Kidney (tissue), 14 donors: ENCODE data around the gene GPR119. TPM values are rescaled to one million over a fixed set of nuclear protein-coding genes. Genes with fewer than 3 reads are reported as not detected.
"Not testable (repeated sequence)": the region's sequence is repeated elsewhere in the genome, so short reads cannot be mapped to it uniquely, and the experiment has no call there.

ENCODE experiments used
- DNase-seq, 5 donors: peaks; one replicate each; pipeline ENCODE4 v3.0.0-alpha.2; 2013 to 2020
- FAIRE-seq: peaks from 2 replicates; lab custom pipeline; 2012; peaks lifted over from hg19 to GRCh38; lab: Jason Lieb, UNC
- H3K27ac ChIP-seq, 2 donors: one replicate each; pipeline ENCODE4 v1.7.0; 2013; ENCODE audit warnings: low read depth in 2 of 2, low read length in 2 of 2, inconsistent platforms in 1 of 2
- H3K27me3 ChIP-seq: one replicate; pipeline ENCODE4 v1.7.1; 2013; ENCODE audit warnings: low read length, inconsistent platforms; ENCODE audit not compliant: control insufficient read depth, insufficient read depth
- H3K36me3 ChIP-seq, 3 donors: one replicate each; pipeline versions ENCODE4 v1.7.0 to v1.7.1; 2013; ENCODE audit warnings: low read length in 3 of 3, control low read depth in 1 of 3, inconsistent platforms in 1 of 3; ENCODE audit not compliant: insufficient read depth in 3 of 3, control insufficient read depth in 2 of 3
- H3K4me1 ChIP-seq, 3 donors: one replicate each; pipeline versions ENCODE4 v1.7.0 to v1.7.1; 2013; ENCODE audit warnings: low read length in 3 of 3, inconsistent platforms in 1 of 3, low read depth in 1 of 3; ENCODE audit not compliant: control insufficient read depth in 2 of 3, insufficient read depth in 2 of 3
- H3K4me3 ChIP-seq, 3 donors: one replicate each; pipeline versions ENCODE4 v1.7.0 to v1.8.1; 2013; ENCODE audit warnings: low read length in 3 of 3, control low read depth in 1 of 3, inconsistent platforms in 1 of 3
- H3K9ac ChIP-seq, 3 donors: one replicate each; pipeline versions ENCODE4 v1.7.0 to v1.7.1; 2013; ENCODE audit warnings: low read length in 3 of 3, control low read depth in 1 of 3, inconsistent platforms in 1 of 3
- H3K9me3 ChIP-seq, 3 donors: one replicate each; pipeline versions ENCODE4 v1.7.0 to v1.7.1; 2013; ENCODE audit warnings: low read length in 3 of 3, control low read depth in 1 of 3, inconsistent platforms in 1 of 3; ENCODE audit not compliant: control insufficient read depth in 2 of 3, insufficient read depth in 1 of 3
- intact Hi-C: fragments of 100-400 bp; cut with DNase I; formaldehyde crosslinking; loops from one replicate; pipeline ENCODE4 v1.11.1; 2022
- polyA plus RNA-seq: library from polyadenylated mRNA; stranded (reverse); fragments of 350-450 nt; fragmentation: Illumina TruSeq; extraction: RNeasy Lipid Tissue Mini Kit (QIAGEN cat#74804); gene quantifications from one replicate; pipeline ENCODE4 v1.2.3, GENCODE V29; 2014; ENCODE audit warnings: low read depth, low replicate concordance; ENCODE audit not compliant: insufficient read depth
- total RNA-seq: library from RNA; stranded (reverse); fragmentation: NEBNext Ultra II Directional; extraction: Animal tissue kit (Norgen Biotek cat#: 25700); gene quantifications from one replicate; pipeline ENCODE4 v1.2.1, GENCODE V29; 2021
- TF ChIP-seq, protein P1 (sequence below): IDR thresholded peaks from 3 replicates; pipeline ENCODE4 v1.5.1; 2012; ENCODE audit warnings: mild to moderate bottlenecking, moderate library complexity, borderline replicate concordance; ENCODE audit not compliant: insufficient read depth; ENCODE audit errors: extremely low read depth
- donor health status: control.
- donor health status: control.
- donor health status: control.
- donor health status: control.
- donor health status: control.
- donor health status: DM: yes; HTN: yes; CAD: no.
- donor health status: Normal renal cell carcinoma (clear cell type).

Gene GPR119
- total and polyA plus RNA-seq, 2 donors from 2014 or later: not detected

DNA sequence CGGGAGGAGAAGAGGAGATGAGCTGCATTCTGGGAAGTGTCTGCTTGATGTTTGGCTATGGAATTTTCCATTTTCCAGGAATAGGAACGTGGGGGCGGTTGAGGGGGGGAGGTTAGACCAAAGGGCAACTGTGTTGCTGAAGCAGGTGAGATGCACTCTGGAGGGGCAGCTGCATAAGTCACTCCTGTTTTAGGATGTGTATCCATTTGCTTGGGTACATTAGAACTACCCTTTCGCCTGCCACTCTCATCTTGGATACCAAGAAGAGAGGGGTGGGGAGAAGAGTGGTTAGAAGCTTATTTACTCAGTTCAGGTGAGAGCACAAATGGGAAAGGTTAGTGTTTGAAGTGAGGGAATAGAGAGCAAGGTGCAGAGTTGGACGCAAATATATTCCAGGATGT lies 934 bp upstream of the GPR119 start:
- no peaks in the 10 kb centered on the region for H3K9me3 ChIP-seq
- intact Hi-C loops: no loop called here

DNA sequence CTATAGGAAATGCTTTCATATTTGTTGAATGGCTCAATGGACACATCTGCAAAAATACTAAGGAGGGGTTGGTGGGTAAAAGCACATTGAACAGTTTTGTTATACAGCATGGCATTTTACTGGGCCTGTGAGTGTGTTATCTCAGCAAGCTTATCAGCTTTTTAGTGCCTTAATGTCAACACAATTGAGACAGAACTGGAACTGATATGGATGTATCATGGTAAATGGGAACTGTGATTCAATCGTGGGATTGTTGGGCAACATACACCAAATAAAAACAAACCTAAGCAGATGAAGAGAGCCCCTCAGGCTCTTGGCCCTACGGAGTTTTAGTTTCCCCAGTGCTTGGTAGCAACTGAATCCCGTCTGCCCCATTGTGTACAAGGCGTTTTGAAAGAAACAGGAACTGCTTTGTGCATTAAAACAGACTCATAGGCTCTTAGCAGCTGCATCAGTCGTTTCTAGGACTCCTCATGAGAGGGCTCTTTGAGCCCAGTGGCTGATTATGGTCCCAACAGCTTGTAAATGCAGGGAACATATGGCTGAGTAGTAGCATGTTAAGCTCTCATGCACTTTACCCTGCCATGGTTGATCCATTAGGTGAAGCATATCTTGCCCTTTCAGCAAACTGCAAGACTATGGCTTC lies 7.3 kb downstream of the GPR119 start:
- Histone ChIP-seq H3K4me1 (no peaks in the 10 kb centered on the region), H3K4me3 (no peak overlapping the region), H3K36me3 (no peaks in the 10 kb centered on the region), H3K9me3 (no peaks in the 10 kb centered on the region), H3K27ac (no peak overlapping the region), H3K9ac (no peak overlapping the region), H3K27me3 (no peaks in the 10 kb centered on the region)
- no peak for FAIRE-seq
- intact Hi-C loops: no loop called here
- DNase-seq: no peak
- TF ChIP-seq, protein P1, sequence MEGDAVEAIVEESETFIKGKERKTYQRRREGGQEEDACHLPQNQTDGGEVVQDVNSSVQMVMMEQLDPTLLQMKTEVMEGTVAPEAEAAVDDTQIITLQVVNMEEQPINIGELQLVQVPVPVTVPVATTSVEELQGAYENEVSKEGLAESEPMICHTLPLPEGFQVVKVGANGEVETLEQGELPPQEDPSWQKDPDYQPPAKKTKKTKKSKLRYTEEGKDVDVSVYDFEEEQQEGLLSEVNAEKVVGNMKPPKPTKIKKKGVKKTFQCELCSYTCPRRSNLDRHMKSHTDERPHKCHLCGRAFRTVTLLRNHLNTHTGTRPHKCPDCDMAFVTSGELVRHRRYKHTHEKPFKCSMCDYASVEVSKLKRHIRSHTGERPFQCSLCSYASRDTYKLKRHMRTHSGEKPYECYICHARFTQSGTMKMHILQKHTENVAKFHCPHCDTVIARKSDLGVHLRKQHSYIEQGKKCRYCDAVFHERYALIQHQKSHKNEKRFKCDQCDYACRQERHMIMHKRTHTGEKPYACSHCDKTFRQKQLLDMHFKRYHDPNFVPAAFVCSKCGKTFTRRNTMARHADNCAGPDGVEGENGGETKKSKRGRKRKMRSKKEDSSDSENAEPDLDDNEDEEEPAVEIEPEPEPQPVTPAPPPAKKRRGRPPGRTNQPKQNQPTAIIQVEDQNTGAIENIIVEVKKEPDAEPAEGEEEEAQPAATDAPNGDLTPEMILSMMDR: no peak

More for the DNA sequence above, 934 bp upstream of the GPR119 start:
- no peaks in the 10 kb centered on the region for H3K36me3 ChIP-seq
- DNase-seq (no peak), FAIRE-seq (no peak)
- TF ChIP-seq, protein P1: no peak
- H3K4me1 ChIP-seq: no peaks in the 10 kb centered on the region
- H3K9ac ChIP-seq: no peak overlapping the region
- no peaks in the 10 kb centered on the region for H3K27me3 ChIP-seq
- H3K4me3 ChIP-seq: no peak overlapping the region
- no peak overlapping the region for H3K27ac ChIP-seq

DNA sequence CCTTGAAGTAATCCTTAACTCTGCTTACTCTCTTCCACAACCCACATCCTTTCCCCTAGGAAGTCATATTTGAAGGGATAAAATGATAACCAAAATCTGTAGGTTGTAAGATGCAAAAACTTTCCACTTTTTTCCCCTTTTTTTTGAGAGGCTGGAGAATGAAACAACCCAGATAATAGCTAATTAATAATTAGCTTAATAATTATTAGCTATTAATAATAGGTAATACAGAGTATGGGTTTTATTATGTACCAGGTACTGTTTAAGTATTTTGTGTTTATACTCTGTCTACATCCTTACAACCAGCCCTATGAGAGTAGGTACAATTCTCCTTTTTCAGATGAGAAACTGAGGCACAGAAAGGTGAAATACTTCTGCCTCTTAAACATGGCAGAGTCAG lies 9.4 kb downstream of the GPR119 start:
- DNase-seq (no peak), FAIRE-seq (no peak)
- Histone ChIP-seq H3K9me3 (no peaks in the 10 kb centered on the region), H3K9ac (no peak overlapping the region), H3K36me3 (no peaks in the 10 kb centered on the region), H3K27ac (no peak overlapping the region), H3K4me1 (no peaks in the 10 kb centered on the region), H3K4me3 (no peak overlapping the region), H3K27me3 (no peaks in the 10 kb centered on the region)
- TF ChIP-seq, protein P1: no peak
- intact Hi-C loops: no loop called here

DNA sequence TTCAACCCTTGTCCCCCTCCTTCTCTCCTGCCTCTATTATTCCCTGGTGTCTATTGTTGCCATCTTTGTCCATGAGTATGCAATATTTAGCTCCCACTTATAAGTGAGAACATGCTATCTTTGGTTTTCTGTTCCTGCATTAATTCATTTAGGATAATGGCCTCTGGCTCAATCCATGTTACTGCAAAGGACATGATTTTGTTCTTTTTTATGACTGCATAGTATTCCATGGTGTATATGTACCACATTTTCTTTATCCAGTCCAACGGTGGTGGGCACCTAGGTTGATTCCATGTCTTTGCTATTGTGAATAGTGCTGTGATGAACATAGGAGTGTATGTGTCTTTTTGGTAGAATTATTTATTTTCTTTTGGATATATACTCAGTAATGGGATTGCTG lies 33.4 kb downstream of the GPR119 start:
- H3K4me3 ChIP-seq, H3K9me3 ChIP-seq, intact Hi-C loops, H3K27ac ChIP-seq, H3K36me3 ChIP-seq, DNase-seq, H3K4me1 ChIP-seq, H3K27me3 ChIP-seq, H3K9ac ChIP-seq, FAIRE-seq: not testable (repeated sequence)
